IMR-90 (cell line): ENCODE results near the gene CDK2AP2.

Experiments
- CEBPB ChIP-seq: IDR thresholded peaks from 2 replicates; pipeline ENCODE4 v1.6.1; 2012; ENCODE audit warnings: low read depth, low read length, improper control_type of control experiment
- CHD1 ChIP-seq: IDR thresholded peaks from 2 replicates; pipeline ENCODE4 v1.6.1; 2012; ENCODE audit warnings: low read depth, low read length, improper control_type of control experiment
- FOS ChIP-seq: fragments of 150-350 bp; IDR thresholded peaks from 2 replicates; pipeline ENCODE4 v1.6.1; 2016; ENCODE audit warnings: low read depth, low read length
- MXI1 ChIP-seq: IDR thresholded peaks from 2 replicates; pipeline ENCODE4 v1.6.1; 2012; ENCODE audit warnings: low read depth, mild to moderate bottlenecking, low read length, moderate library complexity, borderline replicate concordance
- POLR2A ChIP-seq: IDR thresholded peaks from 2 replicates; pipeline ENCODE4 v1.6.1; 2012; ENCODE audit warnings: mild to moderate bottlenecking, low read depth, low read length
- RCOR1 ChIP-seq: IDR thresholded peaks from 2 replicates; pipeline ENCODE4 v1.6.1; 2012; ENCODE audit warnings: mild to moderate bottlenecking, low read length, improper control_type of control experiment; ENCODE audit not compliant: insufficient replicate concordance
- RFX5 ChIP-seq: IDR thresholded peaks from 2 replicates; pipeline ENCODE4 v1.8.0; 2012; ENCODE audit warnings: low read depth, mild to moderate bottlenecking, low read length, moderate library complexity
- SMC3 ChIP-seq: fragments of 150-350 bp; IDR thresholded peaks from 2 replicates; pipeline ENCODE4 v1.6.1; 2016; ENCODE audit warnings: low read depth, mild to moderate bottlenecking, antibody characterized with exemption, low read length, moderate library complexity
- TF ChIP-seq, protein P1 (sequence below): conservative IDR thresholded peaks from 2 replicates; pipeline ENCODE4 v1.5.1; 2012; ENCODE audit warnings: mild to moderate bottlenecking, low read depth, low read length, improper control_type of control experiment
- TF ChIP-seq, protein P2 (sequence below): fragments of 150-350 bp; IDR thresholded peaks from 2 replicates; pipeline ENCODE4 v1.6.1; 2017; ENCODE audit warnings: mild to moderate bottlenecking, antibody characterized with exemption, low read length, low read depth

DNA sequence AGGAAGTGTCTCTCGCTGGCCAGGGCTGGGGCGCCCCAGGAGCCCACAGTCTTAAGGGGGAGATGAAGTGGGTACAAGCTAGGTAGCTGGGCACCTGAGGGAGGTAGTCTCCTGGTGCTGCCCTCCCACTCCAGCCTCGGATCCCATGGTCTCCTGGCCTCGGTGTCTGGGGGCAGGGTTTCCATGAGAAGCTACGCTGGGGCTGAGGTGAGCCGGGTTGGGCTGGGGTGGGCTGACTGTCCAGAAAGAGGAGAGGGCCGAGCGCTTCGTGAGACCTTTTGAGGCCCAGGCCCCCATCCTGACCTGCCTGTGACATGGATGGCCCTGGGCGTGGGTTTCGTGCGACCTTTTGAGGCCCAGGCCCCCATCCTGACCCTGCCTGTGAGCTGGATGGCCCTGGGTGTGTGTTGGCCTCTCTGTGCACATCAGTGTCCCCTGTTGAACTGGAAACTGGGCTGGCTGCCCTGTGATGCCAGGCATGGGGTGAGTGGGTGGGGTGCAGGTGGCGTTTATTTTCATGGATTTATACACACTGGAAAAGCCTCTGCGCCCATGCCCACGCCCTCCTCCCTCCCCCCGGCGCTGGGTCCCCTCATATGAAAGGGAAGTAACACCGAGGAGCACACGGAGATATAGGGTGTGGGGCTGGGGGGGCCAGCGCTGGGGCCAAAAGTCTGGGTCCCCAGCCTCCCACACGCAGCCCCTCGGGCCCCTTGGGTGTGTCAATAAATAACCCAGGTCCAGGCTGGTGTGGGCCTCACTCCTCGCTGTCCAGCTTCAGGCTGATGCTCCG, 16.5 kb downstream of the CDK2AP2 start:
- TF ChIP-seq, protein P1, sequence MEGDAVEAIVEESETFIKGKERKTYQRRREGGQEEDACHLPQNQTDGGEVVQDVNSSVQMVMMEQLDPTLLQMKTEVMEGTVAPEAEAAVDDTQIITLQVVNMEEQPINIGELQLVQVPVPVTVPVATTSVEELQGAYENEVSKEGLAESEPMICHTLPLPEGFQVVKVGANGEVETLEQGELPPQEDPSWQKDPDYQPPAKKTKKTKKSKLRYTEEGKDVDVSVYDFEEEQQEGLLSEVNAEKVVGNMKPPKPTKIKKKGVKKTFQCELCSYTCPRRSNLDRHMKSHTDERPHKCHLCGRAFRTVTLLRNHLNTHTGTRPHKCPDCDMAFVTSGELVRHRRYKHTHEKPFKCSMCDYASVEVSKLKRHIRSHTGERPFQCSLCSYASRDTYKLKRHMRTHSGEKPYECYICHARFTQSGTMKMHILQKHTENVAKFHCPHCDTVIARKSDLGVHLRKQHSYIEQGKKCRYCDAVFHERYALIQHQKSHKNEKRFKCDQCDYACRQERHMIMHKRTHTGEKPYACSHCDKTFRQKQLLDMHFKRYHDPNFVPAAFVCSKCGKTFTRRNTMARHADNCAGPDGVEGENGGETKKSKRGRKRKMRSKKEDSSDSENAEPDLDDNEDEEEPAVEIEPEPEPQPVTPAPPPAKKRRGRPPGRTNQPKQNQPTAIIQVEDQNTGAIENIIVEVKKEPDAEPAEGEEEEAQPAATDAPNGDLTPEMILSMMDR, result no peak
- no peak for TF ChIP-seq CHD1
- TF ChIP-seq MXI1, result no peak
- no peak for TF ChIP-seq POLR2A
- no peak for TF ChIP-seq RFX5
- no peak for TF ChIP-seq SMC3
- no peak for TF ChIP-seq CEBPB
- TF ChIP-seq, protein P2, sequence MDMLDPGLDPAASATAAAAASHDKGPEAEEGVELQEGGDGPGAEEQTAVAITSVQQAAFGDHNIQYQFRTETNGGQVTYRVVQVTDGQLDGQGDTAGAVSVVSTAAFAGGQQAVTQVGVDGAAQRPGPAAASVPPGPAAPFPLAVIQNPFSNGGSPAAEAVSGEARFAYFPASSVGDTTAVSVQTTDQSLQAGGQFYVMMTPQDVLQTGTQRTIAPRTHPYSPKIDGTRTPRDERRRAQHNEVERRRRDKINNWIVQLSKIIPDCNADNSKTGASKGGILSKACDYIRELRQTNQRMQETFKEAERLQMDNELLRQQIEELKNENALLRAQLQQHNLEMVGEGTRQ, result no peak
- no peak for TF ChIP-seq RCOR1
- no peak for TF ChIP-seq FOS
